ENCODE data around the gene FTHL17.

FTHL17 gene

GRCh38 chrX:31063114-31063513 is 8.7 kb downstream of the FTHL17 start:
- no peak for TF ChIP-seq CTCF (IDR thresholded peaks at IDR 0.05)

- TF ChIP-seq CTCF (IDR thresholded peaks at IDR 0.05) = no peak
These were observed 10.8 kb downstream of the FTHL17 start for GRCh38 chrX:31061091-31061490.

- TF ChIP-seq CTCF (IDR thresholded peaks at IDR 0.05) = no peak
These were observed 11.8 kb downstream of the FTHL17 start for GRCh38 chrX:31060016-31060415.

- no peak for TF ChIP-seq CTCF (IDR thresholded peaks at IDR 0.05)
These were observed 13.6 kb downstream of the FTHL17 start for GRCh38 chrX:31058284-31058683.

GRCh38 chrX:31057691-31058090 is 14.2 kb downstream of the FTHL17 start:
- no peak for TF ChIP-seq CTCF (IDR thresholded peaks at IDR 0.05)

GRCh38 chrX:31057291-31057690 is 14.6 kb downstream of the FTHL17 start:
- TF ChIP-seq CTCF (IDR thresholded peaks at IDR 0.05) = no peak

GRCh38 chrX:31053621-31054020 is 18.2 kb downstream of the FTHL17 start:
- no peak for TF ChIP-seq CTCF (IDR thresholded peaks at IDR 0.05)

- no peak for TF ChIP-seq CTCF (IDR thresholded peaks at IDR 0.05)
These were observed 32.5 kb downstream of the FTHL17 start for GRCh38 chrX:31039327-31039711.

Data from LNCAP (cell line).